Hepatic stellate cell (primary cell): ENCODE results near the gene UMODL1.

ENCODE experiments used
- DNase-seq: peaks from one replicate; pipeline ENCODE4 v3.0.0; 2011; ENCODE audit warnings: low spot score

Gene UMODL1, protein sequence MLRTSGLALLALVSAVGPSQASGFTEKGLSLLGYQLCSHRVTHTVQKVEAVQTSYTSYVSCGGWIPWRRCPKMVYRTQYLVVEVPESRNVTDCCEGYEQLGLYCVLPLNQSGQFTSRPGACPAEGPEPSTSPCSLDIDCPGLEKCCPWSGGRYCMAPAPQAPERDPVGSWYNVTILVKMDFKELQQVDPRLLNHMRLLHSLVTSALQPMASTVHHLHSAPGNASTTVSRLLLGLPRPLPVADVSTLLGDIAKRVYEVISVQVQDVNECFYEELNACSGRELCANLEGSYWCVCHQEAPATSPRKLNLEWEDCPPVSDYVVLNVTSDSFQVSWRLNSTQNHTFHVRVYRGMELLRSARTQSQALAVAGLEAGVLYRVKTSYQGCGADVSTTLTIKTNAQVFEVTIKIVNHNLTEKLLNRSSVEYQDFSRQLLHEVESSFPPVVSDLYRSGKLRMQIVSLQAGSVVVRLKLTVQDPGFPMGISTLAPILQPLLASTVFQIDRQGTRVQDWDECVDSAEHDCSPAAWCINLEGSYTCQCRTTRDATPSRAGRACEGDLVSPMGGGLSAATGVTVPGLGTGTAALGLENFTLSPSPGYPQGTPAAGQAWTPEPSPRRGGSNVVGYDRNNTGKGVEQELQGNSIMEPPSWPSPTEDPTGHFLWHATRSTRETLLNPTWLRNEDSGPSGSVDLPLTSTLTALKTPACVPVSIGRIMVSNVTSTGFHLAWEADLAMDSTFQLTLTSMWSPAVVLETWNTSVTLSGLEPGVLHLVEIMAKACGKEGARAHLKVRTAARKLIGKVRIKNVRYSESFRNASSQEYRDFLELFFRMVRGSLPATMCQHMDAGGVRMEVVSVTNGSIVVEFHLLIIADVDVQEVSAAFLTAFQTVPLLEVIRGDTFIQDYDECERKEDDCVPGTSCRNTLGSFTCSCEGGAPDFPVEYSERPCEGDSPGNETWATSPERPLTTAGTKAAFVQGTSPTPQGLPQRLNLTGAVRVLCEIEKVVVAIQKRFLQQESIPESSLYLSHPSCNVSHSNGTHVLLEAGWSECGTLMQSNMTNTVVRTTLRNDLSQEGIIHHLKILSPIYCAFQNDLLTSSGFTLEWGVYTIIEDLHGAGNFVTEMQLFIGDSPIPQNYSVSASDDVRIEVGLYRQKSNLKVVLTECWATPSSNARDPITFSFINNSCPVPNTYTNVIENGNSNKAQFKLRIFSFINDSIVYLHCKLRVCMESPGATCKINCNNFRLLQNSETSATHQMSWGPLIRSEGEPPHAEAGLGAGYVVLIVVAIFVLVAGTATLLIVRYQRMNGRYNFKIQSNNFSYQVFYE

DNA sequence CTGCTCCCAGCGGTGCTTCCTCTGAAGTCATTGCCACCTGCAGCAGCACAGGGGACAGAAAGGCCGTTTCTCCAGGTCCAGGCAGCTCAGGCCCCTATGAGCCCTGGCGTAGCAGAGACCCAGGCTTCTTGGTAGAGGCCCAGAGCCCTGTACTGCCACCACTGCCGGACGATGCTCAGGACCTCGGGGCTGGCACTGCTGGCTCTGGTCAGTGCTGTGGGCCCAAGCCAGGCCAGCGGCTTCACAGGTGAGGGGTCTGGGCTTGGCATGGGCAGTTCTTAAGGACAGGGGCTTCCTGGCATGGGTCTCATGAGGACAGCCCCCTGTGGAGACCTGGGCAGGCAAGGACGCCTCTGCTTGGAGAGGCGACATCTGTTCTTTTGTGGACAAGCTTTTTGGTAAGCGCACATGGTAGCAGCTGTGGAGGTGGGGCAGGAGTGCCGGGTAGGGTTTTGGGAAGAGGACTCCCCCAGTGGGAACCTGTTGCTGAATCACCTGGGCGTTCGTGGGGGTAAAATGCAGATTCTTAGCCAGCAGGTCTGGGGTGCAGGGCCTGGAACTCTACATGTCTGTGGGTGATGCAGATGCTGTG is at the start of gene UMODL1:
TSS of gene UMODL1 (plus strand) at position 172 of the 592 bp plus-strand sequence. CDS start at position 172, 0 bp downstream.
- no peak for DNase-seq

DNA sequence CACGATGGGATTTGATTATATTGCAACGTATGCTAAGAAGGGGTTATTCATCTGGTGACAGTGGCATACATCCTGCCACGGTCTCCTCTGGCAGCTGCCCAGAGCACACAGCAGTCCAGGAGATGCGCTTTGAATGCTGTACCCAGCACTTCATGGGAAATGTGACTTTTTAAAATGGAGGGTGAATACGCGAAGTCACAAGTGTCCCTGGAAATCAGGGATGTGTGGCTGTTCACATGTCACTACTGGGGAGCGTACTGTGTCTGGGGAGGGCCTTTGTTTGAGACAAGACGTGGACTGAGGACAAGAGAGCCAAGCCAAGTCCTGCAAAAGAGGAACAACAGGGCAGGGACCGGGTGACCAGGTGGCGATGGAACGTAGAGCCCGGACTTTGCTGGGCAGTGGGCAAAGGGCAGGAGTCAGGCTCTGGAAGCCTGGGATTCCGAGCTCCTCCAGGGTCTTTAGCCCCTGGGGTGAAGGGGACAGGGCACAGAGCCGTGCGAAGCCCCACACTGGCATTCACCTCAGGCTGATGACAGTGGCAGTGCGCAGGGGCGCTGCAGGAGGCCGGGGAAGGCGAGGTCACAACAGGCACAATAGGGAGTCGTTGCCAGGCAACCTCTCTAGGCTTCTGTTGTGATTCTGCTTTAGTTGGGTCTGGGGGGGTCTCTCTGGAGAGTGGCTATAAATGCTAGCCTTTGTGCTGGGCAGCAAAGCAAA is 49.6 kb upstream of the UMODL1 start:
- DNase-seq = no peak

DNA sequence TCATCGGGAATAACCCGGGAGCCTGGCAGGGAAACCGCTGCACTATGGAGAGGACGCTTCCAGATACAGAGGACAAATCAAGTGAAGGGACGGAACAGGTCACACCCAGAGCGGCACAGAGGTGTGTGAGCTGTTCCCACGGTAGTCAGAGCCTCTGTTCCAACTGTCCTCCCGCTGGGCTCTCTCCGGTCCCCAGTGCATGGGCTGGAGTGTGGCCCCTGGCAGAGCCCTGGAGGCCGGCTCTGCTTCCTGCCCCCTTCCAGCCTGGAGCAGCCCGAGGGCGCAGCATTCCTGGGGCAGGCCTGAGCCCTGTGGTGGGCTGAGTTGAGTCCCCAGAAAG is 49.1 kb upstream of the UMODL1 start:
- no peak for DNase-seq

DNA sequence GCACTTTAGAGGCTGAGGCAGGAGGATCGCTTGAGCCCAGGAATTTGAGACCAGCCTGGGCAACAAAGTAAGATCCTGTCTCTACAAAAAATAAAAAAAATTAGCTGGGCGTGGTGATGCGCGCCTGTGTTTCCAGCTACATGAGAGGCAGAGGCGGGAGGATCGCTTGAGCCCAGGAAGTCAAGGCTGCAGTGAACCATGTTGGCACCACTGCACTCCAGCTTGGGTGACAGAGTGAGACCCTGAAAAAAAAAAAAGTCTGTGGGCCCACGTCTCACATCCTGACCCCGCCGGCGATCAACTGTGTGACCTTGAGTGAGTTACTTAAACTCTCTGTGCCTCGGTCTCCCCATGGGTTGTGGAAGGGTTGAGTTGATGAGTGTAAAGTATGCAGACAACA is 48.2 kb upstream of the UMODL1 start:
- no peak for DNase-seq

DNA sequence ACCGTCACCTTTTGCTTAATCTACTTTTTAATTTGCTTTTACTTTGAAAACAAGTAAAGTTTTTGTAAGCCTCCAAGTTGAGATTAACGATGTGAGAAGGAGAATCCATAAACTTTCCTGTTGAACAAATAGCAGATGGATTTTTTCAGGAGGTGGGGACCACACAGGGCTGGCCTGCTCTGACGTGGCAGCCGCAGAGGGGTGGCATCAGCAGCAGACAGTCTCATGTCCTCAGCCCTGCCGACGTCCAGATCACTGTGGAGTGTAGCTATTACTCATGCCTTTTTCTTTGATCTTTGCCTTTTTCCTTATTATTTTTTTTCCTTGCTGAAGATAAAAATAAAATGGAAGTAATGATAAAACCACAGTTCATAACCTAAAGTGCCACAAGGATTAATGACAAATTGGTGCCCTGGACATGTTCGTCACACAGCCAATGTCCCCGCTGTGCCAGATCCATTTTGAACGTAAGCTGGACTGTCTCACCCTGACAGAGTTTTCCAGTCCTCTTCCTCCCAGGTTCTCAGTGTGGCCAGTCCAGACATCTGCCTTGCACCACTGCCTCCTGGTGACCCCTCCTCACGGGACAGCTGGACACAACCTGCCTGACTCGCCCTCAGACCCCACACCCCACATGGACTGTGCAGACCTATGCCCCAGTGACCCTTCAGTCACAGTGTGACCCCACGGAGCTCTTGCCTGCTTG is 45.6 kb upstream of the UMODL1 start:
- peak; percentile 91 for DNase-seq

DNA sequence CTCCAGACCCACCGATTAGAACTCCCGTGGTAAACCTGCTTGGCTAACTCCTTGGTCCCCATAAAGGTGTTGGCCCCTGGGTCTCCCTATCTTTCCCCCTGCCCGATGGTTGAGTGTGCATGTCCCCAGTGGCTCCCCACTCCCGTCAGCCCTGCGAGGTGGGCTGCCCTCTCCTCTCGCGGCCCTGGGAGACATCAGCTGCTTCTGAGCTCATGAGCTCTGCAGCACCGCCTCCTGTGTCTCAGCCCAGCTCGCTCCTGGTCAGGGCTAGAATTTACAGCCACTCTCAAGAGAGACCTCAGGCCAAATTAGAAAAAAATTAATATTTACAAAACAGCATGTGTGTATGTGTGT is 45.1 kb upstream of the UMODL1 start:
- no peak for DNase-seq

DNA sequence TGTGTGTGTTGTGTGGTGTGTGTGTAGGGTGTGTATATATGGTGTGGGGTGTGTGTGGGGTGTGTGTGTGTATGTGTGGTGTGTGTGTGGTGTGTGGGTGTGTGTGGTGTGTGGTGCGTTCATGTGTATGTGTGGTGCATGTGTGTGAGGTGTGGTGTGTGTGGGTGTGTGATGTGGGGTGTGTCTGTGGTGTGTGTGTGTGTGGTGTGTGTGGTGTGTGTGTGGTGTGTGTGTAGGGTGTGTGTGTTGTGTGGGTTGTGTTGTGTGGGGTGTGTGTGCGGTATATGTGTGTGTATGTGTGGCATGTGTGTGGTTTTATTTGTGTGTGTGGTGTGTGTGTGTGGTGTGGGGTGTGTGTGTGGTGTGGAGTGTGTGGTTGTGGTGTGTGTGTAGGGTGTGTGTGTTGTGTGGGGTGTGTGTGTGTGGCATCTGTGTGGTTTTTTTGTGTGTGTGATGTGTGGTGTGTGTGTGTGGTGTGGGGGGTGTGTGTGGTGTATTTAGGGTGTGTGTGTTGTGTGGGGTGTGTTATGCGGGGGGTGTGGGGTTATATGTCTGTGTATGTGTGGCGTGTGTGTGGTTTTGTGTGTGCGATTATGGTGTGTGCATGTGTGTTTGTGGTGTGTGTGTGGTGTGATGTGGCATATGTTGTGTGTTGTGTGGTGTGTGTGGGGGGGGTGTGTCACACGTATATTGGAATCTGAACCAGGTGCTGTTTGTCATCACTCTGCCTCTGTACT is 43.9 kb upstream of the UMODL1 start:
- DNase-seq = no peak

DNA sequence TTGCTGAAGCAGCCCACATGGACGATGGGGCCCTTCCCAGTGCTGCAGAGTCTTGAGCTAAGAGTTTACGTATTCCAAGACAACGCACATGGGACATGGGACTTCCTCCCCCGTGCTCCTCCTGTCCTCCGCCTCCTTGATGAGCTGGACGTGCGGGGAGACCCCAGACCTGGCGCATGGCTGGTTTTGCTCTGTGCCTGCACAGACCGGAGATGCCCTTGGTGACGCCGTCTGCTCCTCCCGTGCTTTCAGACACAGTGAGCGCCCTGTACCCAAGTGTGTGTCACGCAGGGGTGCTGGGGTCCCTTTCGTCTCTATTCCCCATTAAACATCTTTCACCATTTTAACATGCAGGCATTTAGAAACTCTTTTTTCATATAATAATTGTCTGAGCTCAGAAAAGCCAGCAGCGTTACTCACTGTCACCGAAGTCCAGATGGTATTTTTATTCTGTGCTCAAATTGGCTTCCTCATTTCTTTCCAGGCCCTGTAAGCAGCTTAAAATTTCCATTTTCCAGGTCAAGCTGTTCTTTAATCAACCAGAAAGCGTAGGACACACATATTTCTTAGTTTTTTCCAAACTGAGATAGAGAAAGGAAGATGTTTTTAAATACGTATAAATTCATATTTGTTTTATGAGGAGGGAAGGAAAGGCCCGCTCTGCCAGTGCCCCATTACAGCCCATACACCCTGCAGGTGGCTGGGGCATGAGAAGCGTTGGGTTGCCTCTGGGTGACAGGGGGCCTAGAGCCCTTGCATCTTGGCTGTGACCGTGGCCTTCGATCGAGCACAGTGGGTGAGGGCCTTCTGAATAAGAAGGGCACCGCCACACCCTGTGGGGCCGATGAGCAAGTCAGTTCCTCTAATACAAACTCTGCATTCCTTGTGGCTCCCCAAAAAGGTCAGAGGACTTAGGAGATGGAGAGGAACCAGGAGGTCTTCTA is 43.0 kb upstream of the UMODL1 start:
- no peak for DNase-seq

DNA sequence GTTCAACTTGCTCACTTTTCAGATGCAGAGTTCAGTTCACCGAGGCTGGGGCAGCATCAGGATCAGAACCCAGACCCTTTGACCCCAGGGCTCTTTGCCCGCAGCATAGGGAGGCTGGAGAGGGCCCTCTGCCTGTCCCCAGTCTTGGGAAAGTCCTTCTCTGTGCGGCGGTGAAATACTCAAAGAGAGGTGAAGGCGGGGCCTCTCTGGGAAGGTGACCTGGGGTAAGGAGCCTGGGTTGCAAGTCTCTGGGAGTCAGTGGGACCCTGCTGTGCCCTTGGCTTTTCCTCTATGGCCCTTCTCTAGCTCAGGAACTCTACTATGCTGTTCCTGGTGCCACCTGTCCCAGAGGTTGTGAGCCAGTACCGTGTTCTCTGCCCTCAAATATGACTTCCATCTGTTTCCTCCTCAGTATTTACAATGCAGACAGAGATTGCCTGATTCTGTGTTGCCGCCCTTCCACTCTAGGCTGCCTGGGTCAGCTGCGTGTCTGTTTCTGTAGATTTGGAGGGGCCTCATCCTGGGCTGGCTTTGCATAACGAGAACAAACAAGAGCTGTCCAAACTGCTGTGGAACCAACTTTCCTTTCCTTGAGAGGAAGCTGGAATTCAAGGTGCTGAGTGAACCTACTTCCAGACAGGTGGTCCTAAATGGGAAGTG is 42.2 kb upstream of the UMODL1 start:
- no peak for DNase-seq

DNA sequence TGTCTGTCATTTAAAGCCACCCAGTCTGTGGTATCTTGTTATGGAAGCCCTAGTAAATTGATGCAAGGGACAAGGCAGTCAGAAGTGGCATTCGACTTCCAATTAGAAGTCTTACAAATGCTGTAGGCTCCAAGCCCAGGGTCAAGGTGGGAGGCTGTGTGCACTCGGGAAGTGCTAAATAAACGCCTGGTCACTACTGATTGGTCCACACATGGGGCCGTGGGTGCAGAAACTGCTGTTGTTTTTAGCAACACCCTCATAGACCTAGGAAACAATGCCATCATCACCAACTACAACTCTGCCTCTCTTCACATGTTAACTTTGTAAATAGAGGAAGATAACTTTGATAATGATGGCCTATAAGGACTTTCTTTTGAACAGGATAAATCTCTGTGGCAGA is 40.8 kb upstream of the UMODL1 start:
- DNase-seq = no peak

DNA sequence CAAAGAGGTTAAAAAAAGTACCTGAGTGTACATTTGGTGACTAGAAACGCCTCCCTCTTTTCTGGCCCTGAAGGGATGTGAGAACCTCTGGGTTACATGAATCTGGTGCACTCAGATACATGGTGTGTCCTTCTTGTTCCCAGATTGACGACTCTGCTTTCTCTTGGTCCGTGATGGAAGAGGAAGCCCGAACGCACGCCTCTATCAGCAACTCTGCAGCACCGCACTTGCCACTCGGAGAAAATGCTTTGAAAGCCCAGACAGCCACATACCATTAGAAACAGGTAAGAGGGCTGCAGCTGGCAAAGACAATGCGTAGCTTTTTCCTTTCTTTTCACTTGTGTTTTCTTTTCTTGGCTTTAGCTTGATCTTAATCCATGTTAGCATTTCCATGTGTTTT is 39.9 kb upstream of the UMODL1 start:
- no peak for DNase-seq

DNA sequence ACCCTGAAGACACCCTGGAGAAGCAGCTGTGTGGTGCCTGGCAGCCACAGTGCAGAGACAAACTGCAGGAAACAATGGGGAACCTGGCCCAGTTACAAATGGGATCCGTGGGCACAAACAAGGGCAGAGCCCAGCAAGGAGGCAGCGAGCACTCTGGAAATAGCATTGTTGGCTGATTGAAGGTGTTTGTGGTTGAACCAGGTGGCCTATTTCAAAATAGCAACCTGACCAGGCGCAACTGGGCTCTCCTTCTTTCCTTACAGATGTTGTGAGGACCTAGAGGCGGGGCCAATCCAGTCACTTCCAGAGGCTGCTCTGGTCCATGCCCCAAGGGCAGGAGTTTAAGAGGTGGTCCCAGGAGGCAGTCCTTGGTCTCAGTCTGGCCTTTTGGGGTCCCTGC is 39.3 kb upstream of the UMODL1 start:
- DNase-seq = no peak

DNA sequence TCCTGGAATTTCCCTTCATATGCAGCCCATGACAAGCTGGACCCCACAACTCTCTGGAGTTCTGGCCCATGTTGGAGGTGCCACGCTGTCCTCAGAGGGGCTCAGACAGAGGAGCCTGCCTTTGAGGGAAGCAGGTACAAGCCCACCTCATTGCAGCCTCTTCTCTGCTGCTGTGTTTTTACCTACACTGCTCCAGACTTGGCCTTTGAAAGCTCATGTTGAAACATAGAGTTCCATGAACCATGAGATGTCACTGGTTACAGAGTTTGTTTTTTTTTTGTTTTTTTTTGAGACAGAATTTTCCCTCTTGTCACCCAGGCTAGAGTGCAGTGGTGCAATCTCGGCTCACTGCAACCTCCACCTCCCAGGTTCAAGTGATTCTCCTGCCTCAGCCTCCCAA is 38.9 kb upstream of the UMODL1 start:
- no peak for DNase-seq

DNA sequence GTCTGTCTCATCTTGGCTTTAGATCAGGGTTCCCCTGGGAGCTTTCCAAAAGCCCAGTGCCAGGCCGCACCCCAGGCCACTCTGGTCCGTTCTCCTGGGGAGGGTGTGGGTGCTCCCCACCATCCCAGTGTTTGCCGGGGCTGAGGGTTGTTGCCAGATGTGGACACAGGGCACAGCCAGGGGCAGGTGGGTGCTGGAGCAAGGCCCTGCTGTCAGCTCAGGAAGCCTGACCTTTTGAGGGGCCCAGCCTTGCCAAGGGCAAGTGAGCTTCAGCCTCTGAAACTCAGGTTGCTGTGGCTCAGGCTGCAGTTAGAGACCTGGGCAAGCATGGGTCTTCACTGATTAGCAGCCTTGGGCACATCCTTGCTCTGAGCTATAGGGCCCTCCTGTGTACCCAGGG is 38.1 kb upstream of the UMODL1 start:
- DNase-seq = no peak

DNA sequence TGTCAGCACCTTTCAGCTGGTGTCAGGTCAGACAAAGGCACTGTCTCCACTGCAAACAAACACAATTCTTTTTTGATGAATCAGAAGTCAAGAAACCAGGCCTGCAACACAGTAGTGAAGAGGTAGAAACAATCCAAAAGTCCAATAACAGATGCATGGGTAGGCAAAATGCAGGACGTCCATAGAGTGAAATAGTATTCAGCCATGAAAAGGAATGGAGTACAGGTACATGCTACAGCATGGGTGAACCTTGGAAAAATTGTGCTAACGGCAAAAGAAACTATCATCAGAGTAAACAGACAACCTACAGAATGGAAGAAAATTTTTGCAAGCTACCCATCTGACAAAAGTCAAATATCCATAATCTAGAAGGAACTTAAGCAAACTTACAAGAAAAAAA is 34.8 kb upstream of the UMODL1 start:
- DNase-seq = no peak

DNA sequence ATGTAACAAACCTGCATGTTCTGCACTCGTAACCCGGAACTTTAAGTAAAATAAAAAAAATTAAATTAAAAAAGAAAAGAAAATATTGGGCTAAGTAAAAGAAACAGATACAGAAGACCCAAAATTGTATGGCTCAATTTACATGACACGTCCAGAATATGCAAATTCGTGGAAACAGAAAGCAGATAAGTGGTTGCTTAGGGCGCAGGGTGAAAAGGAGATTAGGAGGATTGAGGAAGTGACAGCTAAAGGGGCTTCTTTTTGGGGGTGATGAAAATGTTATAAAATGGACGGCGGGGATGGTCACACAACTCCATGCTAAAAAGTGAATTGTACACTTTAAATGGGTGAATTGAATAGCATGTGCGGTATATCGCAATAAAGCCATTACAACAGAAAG is 33.6 kb upstream of the UMODL1 start:
- no peak for DNase-seq

DNA sequence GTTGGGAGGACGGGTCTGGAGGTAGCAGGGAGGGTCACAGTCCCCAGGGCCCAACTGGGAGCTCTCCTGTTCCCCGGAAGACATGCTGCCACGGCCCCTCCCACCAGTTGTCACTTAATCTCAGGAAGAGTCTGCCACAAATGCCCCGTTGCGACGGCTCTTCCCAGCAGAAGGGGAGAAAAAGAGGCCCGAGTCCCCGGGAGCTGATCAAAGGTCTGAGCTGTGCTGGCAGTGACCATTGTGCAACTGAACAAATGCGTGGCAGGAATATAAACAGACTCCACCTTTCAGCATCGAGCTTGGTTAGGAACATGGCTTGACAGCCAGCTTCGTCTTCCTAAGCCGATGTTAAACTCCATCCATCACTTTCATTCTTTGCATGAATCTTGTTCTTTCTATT is 33.2 kb upstream of the UMODL1 start:
- no peak for DNase-seq

DNA sequence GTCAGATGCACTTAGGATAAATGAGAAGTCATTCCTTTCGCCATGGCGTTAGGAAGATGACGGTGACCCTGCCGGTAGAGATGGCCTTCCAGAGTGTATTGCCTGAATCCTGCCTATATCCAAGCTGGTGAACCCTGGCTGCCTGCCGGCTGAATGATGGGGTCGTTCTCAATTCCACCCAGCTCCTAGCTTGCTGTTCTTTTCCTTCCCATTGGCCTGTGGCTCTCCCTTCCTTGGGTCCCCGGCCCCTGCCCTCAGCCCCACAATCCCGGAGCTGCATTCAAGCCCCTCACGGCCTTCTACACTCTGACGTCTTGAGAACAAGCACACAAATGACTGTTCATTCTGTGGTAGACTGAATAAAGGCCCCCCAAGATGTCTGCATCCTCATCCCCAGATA is 32.7 kb upstream of the UMODL1 start:
- DNase-seq = no peak
